ENCODE data around the gene DHODH. TPM values are rescaled to one million over a fixed set of nuclear protein-coding genes. Genes with fewer than 3 reads are reported as not detected.
"Not testable (repeated sequence)": the region's sequence is repeated elsewhere in the genome, so short reads cannot be mapped to it uniquely, and the experiment has no call there.

The DHODH gene
- total and polyA plus RNA-seq, 2 of the 8 experiments (the other 6 are each of a cell fraction or from before 2014, with no cell fraction given) = 9.1 to 19.4 TPM

- H4K91ac ChIP-seq (replicated peaks; ENCODE audit: insufficient read length, low read length); H4K20me1 ChIP-seq (replicated peaks in 1 of 2; ENCODE audit: control insufficient read depth in 1 of 2, insufficient read depth in 2 of 2, low read length in 2 of 2); H2BK120ac ChIP-seq (replicated peaks; ENCODE audit: low read depth, low read length); H3K79me2 ChIP-seq (ENCODE audit: control insufficient read depth in 1 of 2, insufficient read depth in 2 of 2, low read length in 2 of 2); H4K5ac ChIP-seq (ENCODE audit: insufficient read length, low read depth, low read length); H3K27ac ChIP-seq (ENCODE audit: low read depth, low read length); H3K56ac ChIP-seq (replicated peaks; ENCODE audit: insufficient read length, low read depth, low read length); H3K36me3 ChIP-seq (ENCODE audit: control insufficient read depth in 2 of 4, insufficient read depth in 4 of 4, low read length in 3 of 4); H3K14ac ChIP-seq (ENCODE audit: insufficient read length); H3K4me2 ChIP-seq (ENCODE audit: insufficient read depth in 1 of 2, low read depth in 2 of 2, low read length in 2 of 2); H2BK15ac ChIP-seq (ENCODE audit: low read length); H2AFZ ChIP-seq (ENCODE audit: low read length); H3K4me3 ChIP-seq (ENCODE audit: extremely low read depth in 1 of 4, insufficient read depth in 2 of 4, low read depth in 3 of 4, low read length in 4 of 4); H4K8ac ChIP-seq (ENCODE audit: extremely low read depth, insufficient read depth, low read length); H2BK20ac ChIP-seq (ENCODE audit: low read length); H3K9ac ChIP-seq (replicated peaks in 1 of 4; ENCODE audit: extremely low read depth in 1 of 4, low read depth in 3 of 4, low read length in 3 of 4); H3K4me1 ChIP-seq (replicated peaks in 1 of 4; ENCODE audit: control insufficient read depth in 3 of 4, insufficient read depth in 4 of 4, low read length in 3 of 4); H2AK5ac ChIP-seq (ENCODE audit: low read depth, low read length); H2BK5ac ChIP-seq (ENCODE audit: low read depth, low read length); H3K79me1 ChIP-seq (ENCODE audit: low read depth, low read length); H3K23me2 ChIP-seq (ENCODE audit: low read depth, low read length); DNase-seq (ENCODE audit: low read depth in 1 of 2, low spot score in 2 of 2); H3K9me3 ChIP-seq (ENCODE audit: insufficient read depth in 2 of 2, low read depth in 1 of 2, low read length in 1 of 2); H2BK12ac ChIP-seq (ENCODE audit: low read depth, low read length); H3K18ac ChIP-seq (ENCODE audit: extremely low read depth, low read length); H3K4ac ChIP-seq (replicated peaks; ENCODE audit: insufficient read length, low read depth, low read length); H3K27me3 ChIP-seq (replicated peaks in 1 of 4; ENCODE audit: control insufficient read depth in 3 of 4, extremely low read depth in 1 of 4, insufficient read depth in 3 of 4, low read length in 3 of 4); H3K23ac ChIP-seq (ENCODE audit: insufficient read length); FAIRE-seq: not testable (repeated sequence)
- CTCF ChIA-PET (ENCODE audit: partially characterized antibody) = interaction anchor here (0.8 kb wide), 1 partner anchor 36 kb away, joined by 3 read pairs; no protein-coding TSS in a partner anchor
- POLR2A ChIA-PET (ENCODE audit: partially characterized antibody) = interaction anchor here (1.2 kb wide), 1 partner anchor 34 kb away, joined by 3 read pairs; the partner anchor contains the start of gene TXNL4B
- 90% methylated on average over 2 of the region's 7 CpGs; no CpG with 5 or more reads in 1 of the 2 experiments for WGBS, 2 experiments (ENCODE audit: extremely low coverage in 1 of 2, insufficient coverage in 1 of 2, insufficient read length in 1 of 2, insufficient replicate concordance in 2 of 2, low coverage in 1 of 2, low lambda C conversion rate in 2 of 2, missing lambda C conversion rate in 1 of 2)
These were observed 50.5 kb downstream of the DHODH start for GRCh38 chr16:72059060-72059459.
